ENCODE measurements around the gene IPO4. TPM values are rescaled to one million over a fixed set of nuclear protein-coding genes. Genes with fewer than 3 reads are reported as not detected.
A peak's percentile ranks its signal among the peaks of the same experiment; 100 is the strongest.

IPO4 gene
- total and polyA plus RNA-seq, 2 of the 13 experiments (the other 11 are each of a cell fraction or from before 2014, with no cell fraction given): 39.0 to 179 TPM

DNA sequence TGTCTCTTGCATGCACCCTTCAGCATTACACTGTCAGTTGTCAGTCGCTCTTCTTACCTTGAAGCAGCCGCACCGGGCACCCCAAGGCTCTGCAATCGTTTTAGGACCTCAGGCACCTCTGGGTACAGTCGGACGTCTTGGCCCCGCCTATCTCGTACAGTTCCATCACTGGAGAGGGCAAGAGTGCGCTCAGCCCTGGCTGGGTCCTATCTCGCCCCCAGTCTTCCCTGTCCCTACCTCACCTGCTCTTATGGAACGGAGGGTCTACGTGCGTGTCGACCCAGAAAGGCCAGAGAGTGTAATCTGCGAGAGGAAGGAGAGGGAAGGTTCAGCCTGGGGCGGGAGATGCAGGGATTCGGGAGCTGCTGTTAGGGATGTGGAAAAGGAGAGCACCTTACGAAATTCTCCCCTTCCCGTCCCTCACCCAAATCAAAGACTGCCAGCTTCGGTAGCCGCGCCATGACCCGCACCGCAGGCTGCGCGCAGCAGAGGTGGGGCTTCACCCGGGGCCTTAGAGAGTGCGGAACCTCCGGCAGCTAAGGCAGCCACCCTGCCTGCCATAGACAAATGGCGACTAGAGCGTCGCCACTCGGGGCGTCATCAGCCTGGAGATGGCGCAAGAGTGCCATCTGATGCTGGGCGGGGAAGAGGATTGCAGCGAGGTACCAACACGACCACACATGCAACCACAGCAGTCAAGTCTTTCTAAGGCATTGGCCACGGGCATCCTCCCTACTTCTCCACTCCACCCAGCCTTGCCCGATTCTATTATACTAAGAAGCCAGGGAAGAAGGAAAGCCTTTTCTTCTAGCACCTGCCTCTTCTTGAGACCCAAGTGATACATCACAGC, 27.1 kb upstream of the IPO4 start, which contains the start of gene MDP1 (continued):
- TF ChIP-seq, protein P1, sequence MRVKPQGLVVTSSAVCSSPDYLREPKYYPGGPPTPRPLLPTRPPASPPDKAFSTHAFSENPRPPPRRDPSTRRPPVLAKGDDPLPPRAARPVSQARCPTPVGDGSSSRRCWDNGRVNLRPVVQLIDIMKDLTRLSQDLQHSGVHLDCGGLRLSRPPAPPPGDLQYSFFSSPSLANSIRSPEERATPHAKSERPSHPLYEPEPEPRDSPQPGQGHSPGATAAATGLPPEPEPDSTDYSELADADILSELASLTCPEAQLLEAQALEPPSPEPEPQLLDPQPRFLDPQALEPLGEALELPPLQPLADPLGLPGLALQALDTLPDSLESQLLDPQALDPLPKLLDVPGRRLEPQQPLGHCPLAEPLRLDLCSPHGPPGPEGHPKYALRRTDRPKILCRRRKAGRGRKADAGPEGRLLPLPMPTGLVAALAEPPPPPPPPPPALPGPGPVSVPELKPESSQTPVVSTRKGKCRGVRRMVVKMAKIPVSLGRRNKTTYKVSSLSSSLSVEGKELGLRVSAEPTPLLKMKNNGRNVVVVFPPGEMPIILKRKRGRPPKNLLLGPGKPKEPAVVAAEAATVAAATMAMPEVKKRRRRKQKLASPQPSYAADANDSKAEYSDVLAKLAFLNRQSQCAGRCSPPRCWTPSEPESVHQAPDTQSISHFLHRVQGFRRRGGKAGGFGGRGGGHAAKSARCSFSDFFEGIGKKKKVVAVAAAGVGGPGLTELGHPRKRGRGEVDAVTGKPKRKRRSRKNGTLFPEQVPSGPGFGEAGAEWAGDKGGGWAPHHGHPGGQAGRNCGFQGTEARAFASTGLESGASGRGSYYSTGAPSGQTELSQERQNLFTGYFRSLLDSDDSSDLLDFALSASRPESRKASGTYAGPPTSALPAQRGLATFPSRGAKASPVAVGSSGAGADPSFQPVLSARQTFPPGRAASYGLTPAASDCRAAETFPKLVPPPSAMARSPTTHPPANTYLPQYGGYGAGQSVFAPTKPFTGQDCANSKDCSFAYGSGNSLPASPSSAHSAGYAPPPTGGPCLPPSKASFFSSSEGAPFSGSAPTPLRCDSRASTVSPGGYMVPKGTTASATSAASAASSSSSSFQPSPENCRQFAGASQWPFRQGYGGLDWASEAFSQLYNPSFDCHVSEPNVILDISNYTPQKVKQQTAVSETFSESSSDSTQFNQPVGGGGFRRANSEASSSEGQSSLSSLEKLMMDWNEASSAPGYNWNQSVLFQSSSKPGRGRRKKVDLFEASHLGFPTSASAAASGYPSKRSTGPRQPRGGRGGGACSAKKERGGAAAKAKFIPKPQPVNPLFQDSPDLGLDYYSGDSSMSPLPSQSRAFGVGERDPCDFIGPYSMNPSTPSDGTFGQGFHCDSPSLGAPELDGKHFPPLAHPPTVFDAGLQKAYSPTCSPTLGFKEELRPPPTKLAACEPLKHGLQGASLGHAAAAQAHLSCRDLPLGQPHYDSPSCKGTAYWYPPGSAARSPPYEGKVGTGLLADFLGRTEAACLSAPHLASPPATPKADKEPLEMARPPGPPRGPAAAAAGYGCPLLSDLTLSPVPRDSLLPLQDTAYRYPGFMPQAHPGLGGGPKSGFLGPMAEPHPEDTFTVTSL (CRISPR knock-in tag; IDR thresholded peaks at IDR 0.05; ENCODE audit: borderline replicate concordance): no peak
- TF ChIP-seq ZNF513 (CRISPR knock-in tag; conservative IDR thresholded peaks at IDR 0.05) (peak; percentile 99), AGO1 (IDR thresholded peaks at IDR 0.05; ENCODE audit: low read depth, low read length, poor library complexity, severe bottlenecking) (peak; percentile 97), CHD2 (IDR thresholded peaks at IDR 0.05; ENCODE audit: low read depth, low read length) (peak; percentile 54), MYPOP (CRISPR knock-in tag; IDR thresholded peaks at IDR 0.05) (no peak), EHMT2 (IDR thresholded peaks at IDR 0.05; ENCODE audit: borderline replicate concordance, low read depth, low read length) (0 out of 2 replicates have a peak, but pooled peaks have one; percentile 32), ZNF496 (CRISPR knock-in tag; IDR thresholded peaks at IDR 0.05; ENCODE audit: insufficient replicate concordance) (no peak), SALL1 (CRISPR knock-in tag; IDR thresholded peaks at IDR 0.05) (peak; percentile 97), ZNF577 (CRISPR knock-in tag; IDR thresholded peaks at IDR 0.05; ENCODE audit: borderline replicate concordance, low read depth) (0 out of 2 replicates have a peak, but pooled peaks have one; percentile 28), HDAC6 (IDR thresholded peaks at IDR 0.05; ENCODE audit: low read depth, low read length) (no peak), FOXK1 (CRISPR knock-in tag; IDR thresholded peaks at IDR 0.05; ENCODE audit: borderline replicate concordance, low read depth) (peak; percentile 99), FOXO1 (CRISPR knock-in tag; IDR thresholded peaks at IDR 0.05) (peak; percentile 87), ZNF10 (CRISPR knock-in tag; IDR thresholded peaks at IDR 0.05; ENCODE audit: borderline replicate concordance, low read depth) (peak; percentile 46; the same call in 1 of the 2 replicates)

All from HepG2 (cell line).